KMS-11 (cell line): Measurements from ENCODE around the gene ADAMTS2.

ENCODE experiments used
- H2AFZ ChIP-seq: fragments of 200-600 bp; sonication (generic); 2 replicates; pipeline ENCODE4 v1.6.1; 2016; ENCODE audit warnings: antibody characterized with exemption, mixed run types, low read depth
- H3K27ac ChIP-seq: fragments of 200-600 bp; sonication (generic); 2 replicates; pipeline ENCODE4 v1.6.1; 2016; ENCODE audit warnings: mild to moderate bottlenecking, mixed run types
- H3K27me3 ChIP-seq: fragments of 200-600 bp; sonication (generic); 2 replicates; pipeline ENCODE4 v1.6.1; 2017; ENCODE audit warnings: mild to moderate bottlenecking, low read depth, mixed run types, moderate library complexity; ENCODE audit not compliant: insufficient read depth
- H3K36me3 ChIP-seq: fragments of 200-600 bp; sonication (generic); 2 replicates; pipeline ENCODE4 v1.6.1; 2017; ENCODE audit warnings: mild to moderate bottlenecking, mixed run types; ENCODE audit not compliant: insufficient read depth
- H3K4me1 ChIP-seq: fragments of 200-600 bp; sonication (generic); 2 replicates; pipeline ENCODE4 v1.6.1; 2016; ENCODE audit warnings: mild to moderate bottlenecking, low read depth, mixed run types; ENCODE audit not compliant: poor library complexity, severe bottlenecking
- H3K4me2 ChIP-seq: fragments of 200-600 bp; sonication (generic); 2 replicates; pipeline ENCODE4 v1.7.0; 2016; ENCODE audit warnings: mild to moderate bottlenecking, mixed run types
- H3K4me3 ChIP-seq: fragments of 200-600 bp; sonication (generic); IDR thresholded peaks from 2 replicates; pipeline ENCODE4 v1.6.1; 2017; ENCODE audit warnings: low read depth, low read length, mixed read lengths; ENCODE audit not compliant: insufficient read depth
- H3K79me2 ChIP-seq: fragments of 200-600 bp; sonication (generic); 2 replicates; pipeline ENCODE4 v1.6.1; 2016; ENCODE audit warnings: low read depth, mixed run types; ENCODE audit not compliant: insufficient read depth
- H3K9ac ChIP-seq: fragments of 200-600 bp; sonication (generic); 2 replicates; pipeline ENCODE4 v1.6.1; 2016; ENCODE audit warnings: mild to moderate bottlenecking, mixed run types
- H4K20me1 ChIP-seq: fragments of 200-600 bp; sonication (generic); 2 replicates; pipeline ENCODE4 v1.6.1; 2016; ENCODE audit warnings: mild to moderate bottlenecking, mixed run types; ENCODE audit not compliant: insufficient read depth
- CTCF ChIP-seq: fragments of 200-600 bp; sonication (generic); conservative IDR thresholded peaks from 2 replicates; pipeline ENCODE4 v1.6.1; 2017; ENCODE audit warnings: low read depth, mild to moderate bottlenecking, antibody characterized with exemption, low read length, moderate library complexity, mixed read lengths

The ADAMTS2 gene

DNA sequence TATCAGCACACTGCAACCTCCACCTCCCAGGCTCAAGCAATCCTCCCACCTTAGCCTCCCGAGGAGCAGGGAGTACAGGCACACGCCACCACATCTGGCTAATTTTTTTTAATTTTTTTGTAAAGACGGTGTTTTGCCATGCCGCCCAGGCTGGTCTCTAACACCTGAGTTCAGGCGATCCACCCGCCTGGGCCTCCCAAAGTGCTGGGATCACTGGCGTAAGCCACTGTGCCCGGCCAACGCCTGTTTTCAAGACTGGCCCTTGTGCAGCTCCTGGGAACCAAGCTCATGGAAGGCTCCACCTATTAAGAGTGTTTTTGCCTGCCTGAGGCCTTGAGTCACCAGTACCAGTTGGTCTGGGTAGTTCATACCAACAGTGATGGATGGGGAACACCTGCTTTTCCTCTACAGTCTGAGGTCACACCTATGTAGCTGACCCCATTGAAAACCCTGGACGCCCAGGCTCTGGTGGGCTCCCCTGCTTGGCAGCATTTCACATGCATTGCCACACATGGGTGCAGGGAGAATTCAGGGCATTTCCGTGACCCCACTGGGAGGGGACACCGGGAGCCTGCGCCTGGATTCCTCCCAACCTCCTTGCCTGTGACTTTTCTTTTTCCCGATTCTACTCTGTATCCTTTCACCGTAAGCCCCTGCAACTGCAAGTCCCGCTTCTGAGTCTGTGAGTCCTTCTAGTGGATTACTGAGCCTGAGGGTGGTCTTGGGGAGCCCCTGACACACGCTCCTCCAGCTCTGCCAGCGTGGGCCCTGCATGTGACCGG is 221.6 kb downstream of the ADAMTS2 start:
- no peaks in the 10 kb centered on the region for H3K4me1 ChIP-seq
- no peak overlapping the region for H3K9ac ChIP-seq
- no peak overlapping the region for H2AFZ ChIP-seq
- no peaks in the 10 kb centered on the region for H3K27me3 ChIP-seq
- H3K79me2 ChIP-seq: no peaks in the 10 kb centered on the region
- H3K27ac ChIP-seq: no peak overlapping the region
- TF ChIP-seq CTCF: no peak
- H3K4me3 ChIP-seq: no peak overlapping the region
- no peaks in the 10 kb centered on the region for H4K20me1 ChIP-seq
- H3K4me2 ChIP-seq: no peak overlapping the region
- H3K36me3 ChIP-seq: no peaks in the 10 kb centered on the region

- no peaks in the 10 kb centered on the region for H3K36me3 ChIP-seq
- H3K4me1 ChIP-seq: no peaks in the 10 kb centered on the region
- H2AFZ ChIP-seq: no peak overlapping the region
- H3K27me3 ChIP-seq: no peaks in the 10 kb centered on the region
- H3K9ac ChIP-seq: no peak overlapping the region
- TF ChIP-seq CTCF: no peak
- H3K27ac ChIP-seq: no peak overlapping the region
- no peak overlapping the region for H3K4me3 ChIP-seq
- no peaks in the 10 kb centered on the region for H4K20me1 ChIP-seq
- H3K4me2 ChIP-seq: no peak overlapping the region
- no peaks in the 10 kb centered on the region for H3K79me2 ChIP-seq
These were observed 222.2 kb downstream of the ADAMTS2 start for GRCh38 chr5:179123109-179123426.

DNA sequence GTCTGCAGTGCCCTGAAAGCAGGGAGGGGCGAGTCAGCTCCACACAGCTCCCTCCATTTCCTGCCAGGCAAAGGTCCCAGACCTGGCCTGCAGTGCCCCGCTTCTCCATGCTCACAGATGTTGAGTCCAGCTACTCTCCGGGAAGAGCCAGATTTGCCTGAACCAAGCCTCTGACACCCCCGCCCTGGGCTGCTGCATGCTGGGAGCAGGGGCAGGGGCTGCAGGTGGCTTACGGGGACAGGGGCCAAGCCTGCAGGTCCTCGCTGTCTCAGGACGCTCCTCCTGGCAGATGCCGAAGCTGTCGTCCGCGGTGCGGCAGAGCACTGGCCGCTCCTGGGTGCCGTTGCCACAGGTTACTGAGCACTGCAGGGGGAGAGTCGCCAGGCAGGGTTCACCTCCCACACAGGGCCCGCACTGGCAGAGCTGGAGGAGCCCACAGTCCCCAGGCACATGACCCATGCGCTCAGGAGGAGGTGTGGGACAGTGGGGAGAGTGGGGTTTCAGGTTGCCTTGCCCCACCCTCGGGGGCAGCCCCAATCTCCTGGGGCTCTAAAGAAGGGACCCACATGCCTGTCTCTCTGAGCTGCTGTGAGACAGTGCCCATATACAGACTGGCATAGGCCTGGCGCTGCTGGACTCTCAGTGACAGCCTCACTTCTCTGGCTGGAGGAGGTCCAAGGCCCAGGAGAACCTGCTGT is 222.7 kb downstream of the ADAMTS2 start:
- no peaks in the 10 kb centered on the region for H3K79me2 ChIP-seq

DNA sequence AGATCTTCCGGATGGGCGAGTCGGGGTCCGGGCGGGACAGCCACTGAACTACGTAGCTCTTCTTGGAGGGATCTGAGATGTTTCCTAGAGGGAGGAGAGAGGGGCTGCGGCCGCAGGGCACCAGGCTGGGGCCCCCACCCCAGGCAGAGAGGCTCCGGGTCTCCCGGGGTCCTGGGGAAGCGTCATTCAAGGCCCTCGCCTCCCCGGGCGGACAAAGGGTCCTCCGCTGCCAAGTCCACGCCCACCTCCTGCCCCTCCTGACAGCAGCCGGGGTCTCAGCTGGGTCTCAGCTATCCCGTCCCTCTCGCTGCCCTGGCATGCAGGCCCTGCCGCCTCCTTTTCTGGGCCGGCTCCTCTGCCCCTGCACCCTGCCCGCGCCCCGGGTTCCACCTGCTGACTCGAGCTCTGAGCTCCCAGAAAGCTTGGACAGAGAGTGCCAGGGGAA is 223.6 kb downstream of the ADAMTS2 start:
- H3K9ac ChIP-seq: no peak overlapping the region
- no peaks in the 10 kb centered on the region for H3K4me1 ChIP-seq
- TF ChIP-seq CTCF: no peak
- no peaks in the 10 kb centered on the region for H3K27me3 ChIP-seq
- H3K36me3 ChIP-seq: no peaks in the 10 kb centered on the region
- no peak overlapping the region for H2AFZ ChIP-seq
- H3K4me2 ChIP-seq: no peak overlapping the region
- no peaks in the 10 kb centered on the region for H4K20me1 ChIP-seq
- H3K27ac ChIP-seq: no peak overlapping the region
- H3K79me2 ChIP-seq: no peaks in the 10 kb centered on the region
- H3K4me3 ChIP-seq: no peak overlapping the region

More for the DNA sequence above, 222.7 kb downstream of the ADAMTS2 start:
- no peak overlapping the region for H3K4me3 ChIP-seq
- no peaks in the 10 kb centered on the region for H3K27me3 ChIP-seq
- H3K4me1 ChIP-seq: no peaks in the 10 kb centered on the region
- no peak overlapping the region for H3K9ac ChIP-seq
- H4K20me1 ChIP-seq: no peaks in the 10 kb centered on the region
- no peak for TF ChIP-seq CTCF
- H3K27ac ChIP-seq: no peak overlapping the region
- no peak overlapping the region for H3K4me2 ChIP-seq
- H3K36me3 ChIP-seq: no peaks in the 10 kb centered on the region
- H2AFZ ChIP-seq: no peak overlapping the region
